K562 (cell line): ENCODE data around the gene ANKRD27. TPM values are rescaled to one million over a fixed set of nuclear protein-coding genes. Genes with fewer than 3 reads are reported as not detected.

ENCODE experiments used
- ATAC-seq: fragments of 200-7000 bp; cut with Tn5 transposase; 3 replicates; pipeline ENCODE4 v1.9.1; 2020; ENCODE audit warnings: moderate library complexity
- BruUV-seq: library from RNA; stranded (reverse); fragments of 400-500 nt; replicated peaks from 2 replicates; lab custom pipeline; 2021; lab: Mats Ljungman, UMichigan
- CTCF ChIA-PET: fragments of 300-600 bp; formaldehyde crosslinking; extraction: SDS; loops from one replicate; lab custom pipeline; 2021; ENCODE audit warnings: low intra/inter-chr PET ratio; lab: Yijun Ruan, JAX
- POLR2A ChIA-PET: fragments of 300-600, 350-650 bp; sonication (Branson Sonifier 250); formaldehyde crosslinking; extraction: SDS; loops from one replicate; lab custom pipeline; 2021; ENCODE audit warnings: antibody characterized with exemption, inconsistent platforms; lab: Yijun Ruan, JAX
- DNase-seq, 4 experiments: peaks; one replicate each; pipeline versions ENCODE4 v3.0.0 to v3.0.0-alpha.2; 2011 to 2018; ENCODE audit warnings: low spot score in 3 of 4, mixed read lengths in 3 of 4; ENCODE audit errors: extremely low read depth in 1 of 4
- FAIRE-seq: peaks from 2 replicates; lab custom pipeline; 2011; peaks lifted over from hg19 to GRCh38; lab: Jason Lieb, UNC
- H2AFZ ChIP-seq: 2 replicates; pipeline ENCODE4 v1.6.0; 2011; ENCODE audit warnings: low read depth, low read length, control low read depth, inconsistent platforms
- H3K27ac ChIP-seq: fragments of 200-600 bp; 3 replicates; pipeline ENCODE4 v1.8.0; 2011; ENCODE audit warnings: low read depth, mild to moderate bottlenecking, control low read depth, inconsistent platforms, low read length, moderate library complexity, mixed read lengths; ENCODE audit errors: extremely low read depth
- H3K27me3 ChIP-seq, 2 experiments: fragments of 300-600 bp in 1 of 2; 2 replicates in 1 of 2; 3 replicates in 1 of 2; pipeline versions ENCODE4 v1.6.0 to v1.8.0; 2011; ENCODE audit warnings: inconsistent platforms in 2 of 2, low read length in 2 of 2, mild to moderate bottlenecking in 1 of 2, mixed read lengths in 1 of 2, moderate library complexity in 1 of 2; ENCODE audit not compliant: control insufficient read depth in 2 of 2, insufficient read depth in 2 of 2
- H3K36me3 ChIP-seq: fragments of 300-600 bp; 3 replicates; pipeline ENCODE4 v1.8.0; 2011; ENCODE audit warnings: mild to moderate bottlenecking, low read length, inconsistent platforms; ENCODE audit not compliant: control insufficient read depth, insufficient read depth
- H3K4me1 ChIP-seq, 2 experiments: fragments of 200-600 bp in 1 of 2; replicated peaks in 1 of 2; 2 replicates in 1 of 2; 3 replicates in 1 of 2; pipeline versions ENCODE4 v1.5.1 to v1.8.0; 2011; ENCODE audit warnings: inconsistent platforms in 2 of 2, low read length in 2 of 2, mild to moderate bottlenecking in 1 of 2, mixed read lengths in 1 of 2, moderate library complexity in 1 of 2; ENCODE audit not compliant: control insufficient read depth in 2 of 2, insufficient read depth in 2 of 2
- H3K4me2 ChIP-seq: 2 replicates; pipeline ENCODE4 v1.6.1; 2011; ENCODE audit warnings: low read length, control low read depth, inconsistent platforms, mixed read lengths; ENCODE audit not compliant: insufficient read depth
- H3K4me3 ChIP-seq: fragments of 200-600 bp; sonication (generic), shearing (Covaris generic); 2 replicates; pipeline ENCODE4 v1.5.1; 2016; ENCODE audit warnings: control low read depth, inconsistent platforms
- H3K79me2 ChIP-seq: fragments of 200-600 bp; 3 replicates; pipeline ENCODE4 v1.8.0; 2011; ENCODE audit warnings: low read length, inconsistent platforms; ENCODE audit not compliant: control insufficient read depth, insufficient read depth
- H3K9ac ChIP-seq, 2 experiments: 2 replicates each; pipeline versions ENCODE4 v1.6.0 to v1.6.1; 2011; ENCODE audit warnings: low read depth in 2 of 2, low read length in 2 of 2, control low read depth in 1 of 2, inconsistent platforms in 1 of 2, mild to moderate bottlenecking in 1 of 2, mixed read lengths in 1 of 2; ENCODE audit not compliant: insufficient read depth in 1 of 2
- H3K9me1 ChIP-seq: one replicate; pipeline ENCODE4 v1.6.0; 2011; ENCODE audit warnings: inconsistent platforms, mild to moderate bottlenecking, low read length, moderate library complexity; ENCODE audit not compliant: control insufficient read depth, insufficient read depth
- H3K9me3 ChIP-seq: replicated peaks from 2 replicates; pipeline ENCODE4 v1.5.1; 2011; ENCODE audit warnings: low read depth, low read length, inconsistent platforms; ENCODE audit not compliant: control insufficient read depth, insufficient read depth
- H4K20me1 ChIP-seq: replicated peaks from 2 replicates; pipeline ENCODE4 v1.6.1; 2011; ENCODE audit warnings: low read length, inconsistent platforms, mixed read lengths; ENCODE audit not compliant: control insufficient read depth, insufficient read depth
- BRCA1 ChIP-seq, 2 experiments: fragments of 450-650 bp in 1 of 2; sonication (generic) in 1 of 2; formaldehyde crosslinking in 1 of 2; IDR thresholded peaks; 2 replicates each; pipeline versions ENCODE4 v1.5.0 to v1.6.1; 2017 to 2020; ENCODE audit warnings: mild to moderate bottlenecking in 1 of 2, missing genetic modification reagents in 1 of 2
- CEBPB ChIP-seq: fragments of 450-650 bp; IDR thresholded peaks from 2 replicates; pipeline ENCODE4 v1.6.1; 2016; ENCODE audit warnings: missing genetic modification characterization, missing compliant biosample characterization
- CEBPG ChIP-seq, 3 experiments: fragments of 200-800 bp in 1 of 3; sonication (Bioruptor generic) in 1 of 3; sonication (generic) in 1 of 3; formaldehyde crosslinking in 1 of 3; IDR thresholded peaks in 2 of 3; conservative IDR thresholded peaks in 1 of 3; 2 replicates each; pipeline versions ENCODE4 v1.6.1 to v1.8.0; 2016 to 2022; ENCODE audit warnings: missing compliant biosample characterization in 2 of 3, missing genetic modification characterization in 2 of 3, mild to moderate bottlenecking in 1 of 3, missing genetic modification reagents in 1 of 3
- FOXA1 ChIP-seq: fragments of 450-650 bp; IDR thresholded peaks from 2 replicates; pipeline ENCODE4 v1.6.1; 2016; ENCODE audit warnings: mild to moderate bottlenecking, borderline replicate concordance
- HIVEP1 ChIP-seq: fragments of 250-450 bp; sonication (Bioruptor Pico); IDR thresholded peaks from 2 replicates; pipeline ENCODE4 v1.4.0; 2020; ENCODE audit warnings: mild to moderate bottlenecking
- KHSRP ChIP-seq: fragments of 450-650 bp; IDR thresholded peaks from 2 replicates; pipeline ENCODE4 v1.6.1; 2017
- MAFG ChIP-seq: fragments of 450-650 bp; conservative IDR thresholded peaks from 2 replicates; pipeline ENCODE4 v1.6.1; 2016; ENCODE audit warnings: missing genetic modification characterization, missing compliant biosample characterization
- NCOA4 ChIP-seq: fragments of 450-650 bp; IDR thresholded peaks from 2 replicates; pipeline ENCODE4 v1.6.1; 2018; ENCODE audit warnings: mild to moderate bottlenecking; ENCODE audit not compliant: partially characterized antibody
- ZNF316 ChIP-seq: fragments of 450-650 bp; IDR thresholded peaks from 2 replicates; pipeline ENCODE4 v1.6.1; 2016
- WGBS: fragments of 100-300 bp; shearing (Covaris generic); methylation state at CpG from one replicate; pipeline ENCODE4 v1.1.6; 2016; ENCODE audit warnings: low coverage, mixed read lengths; ENCODE audit not compliant: insufficient coverage; ENCODE audit errors: missing lambda C conversion rate; 5-methylcytosine and 5-hydroxymethylcytosine counted together
- in situ Hi-C: fragments of 300-500 bp; cut with MboI; formaldehyde crosslinking; loops from 4 replicates; pipeline ENCODE4 v1.15.0; 2018; ENCODE audit warnings: inconsistent platforms, mixed read lengths
- intact Hi-C: fragments of 100-400 bp; cut with micrococcal nuclease; formaldehyde crosslinking; loops from 2 replicates; pipeline ENCODE4 v1.14.2; 2022
- polyA plus RNA-seq, 8 experiments: library from polyadenylated mRNA; depleted of rRNA in 4 of 8; stranded (reverse) in 5 of 8; unstranded in 3 of 8; fragments of >200 nt; fragmentation: Nextera tagmentation in 2 of 8; fragmentation: Illumina TruSeq in 1 of 8; extraction: Ambion mirVana in 2 of 8; extraction: Trizol in 1 of 8; gene quantifications; 2 replicates each; pipeline versions ENCODE4 v1.2.1 to v1.2.3, GENCODE V29; 2011 to 2014; ENCODE audit warnings: inconsistent platforms in 1 of 8, missing spikeins in 1 of 8
- total RNA-seq, 7 experiments: library from RNA; depleted of rRNA in 6 of 7; stranded (reverse); fragments of >200 nt in 6 of 7; fragmentation: Illumina TruSeq in 2 of 7; extraction: Trizol in 2 of 7; gene quantifications; 2 replicates each; pipeline versions ENCODE4 v1.2.1 to v1.2.3, GENCODE V29; 2011 to 2021; ENCODE audit warnings: low replicate concordance in 1 of 7
- TF ChIP-seq, protein P1 (sequence below): fragments of 250-450 bp; sonication (Bioruptor Pico); IDR thresholded peaks from 2 replicates; pipeline ENCODE4 v1.8.0; 2021; ENCODE audit warnings: borderline replicate concordance, mild to moderate bottlenecking, moderate library complexity; ENCODE audit not compliant: poor library complexity, severe bottlenecking
- TF ChIP-seq, protein P2 (sequence below): sonication (generic); formaldehyde crosslinking; IDR thresholded peaks from 2 replicates; pipeline ENCODE4 v1.8.0; 2022; ENCODE audit warnings: mild to moderate bottlenecking, missing genetic modification reagents

The ANKRD27 gene
- total and polyA plus RNA-seq, 9 of the 15 experiments (the other 6 are each of a cell fraction or from before 2014, with no cell fraction given), result 5.3 to 71.3 (median 54.2) TPM

DNA sequence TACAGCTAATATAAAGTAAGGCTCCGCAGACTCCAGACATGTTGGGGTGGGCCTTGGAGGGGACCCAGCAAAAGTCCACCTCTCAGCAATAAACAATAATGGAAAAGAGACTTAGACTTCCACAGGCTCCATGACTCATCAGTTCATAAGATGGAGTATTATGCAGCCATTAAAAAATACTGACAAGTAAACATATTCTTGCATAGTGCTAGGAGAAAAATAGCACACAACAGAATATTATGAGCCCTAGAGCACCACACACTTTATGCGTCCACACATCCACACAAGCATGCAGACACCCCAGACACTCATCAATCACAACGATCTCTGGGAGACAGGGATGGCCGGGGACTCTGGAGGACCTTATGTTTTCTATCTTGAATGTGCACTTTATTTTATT lies 48.0 kb downstream of the ANKRD27 start (continued):
- TF ChIP-seq KHSRP, result no peak
- peak; percentile 49 for TF ChIP-seq ZNF316
- TF ChIP-seq, protein P1, sequence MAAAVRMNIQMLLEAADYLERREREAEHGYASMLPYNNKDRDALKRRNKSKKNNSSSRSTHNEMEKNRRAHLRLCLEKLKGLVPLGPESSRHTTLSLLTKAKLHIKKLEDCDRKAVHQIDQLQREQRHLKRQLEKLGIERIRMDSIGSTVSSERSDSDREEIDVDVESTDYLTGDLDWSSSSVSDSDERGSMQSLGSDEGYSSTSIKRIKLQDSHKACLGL (CRISPR knock-in tag), result no peak
- TF ChIP-seq, protein P2, sequence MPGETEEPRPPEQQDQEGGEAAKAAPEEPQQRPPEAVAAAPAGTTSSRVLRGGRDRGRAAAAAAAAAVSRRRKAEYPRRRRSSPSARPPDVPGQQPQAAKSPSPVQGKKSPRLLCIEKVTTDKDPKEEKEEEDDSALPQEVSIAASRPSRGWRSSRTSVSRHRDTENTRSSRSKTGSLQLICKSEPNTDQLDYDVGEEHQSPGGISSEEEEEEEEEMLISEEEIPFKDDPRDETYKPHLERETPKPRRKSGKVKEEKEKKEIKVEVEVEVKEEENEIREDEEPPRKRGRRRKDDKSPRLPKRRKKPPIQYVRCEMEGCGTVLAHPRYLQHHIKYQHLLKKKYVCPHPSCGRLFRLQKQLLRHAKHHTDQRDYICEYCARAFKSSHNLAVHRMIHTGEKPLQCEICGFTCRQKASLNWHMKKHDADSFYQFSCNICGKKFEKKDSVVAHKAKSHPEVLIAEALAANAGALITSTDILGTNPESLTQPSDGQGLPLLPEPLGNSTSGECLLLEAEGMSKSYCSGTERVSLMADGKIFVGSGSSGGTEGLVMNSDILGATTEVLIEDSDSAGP, result no peak
- TF ChIP-seq FOXA1, result no peak
- TF ChIP-seq BRCA1 (IDR thresholded peaks at IDR 0.05), result no peak
- TF ChIP-seq BRCA1 (CRISPR knock-in tag; IDR thresholded peaks at IDR 0.05), result no peak
- TF ChIP-seq NCOA4, result no peak
- TF ChIP-seq MAFG (tag), result 0 out of 2 replicates have a peak, but pooled peaks have one; percentile 37

DNA sequence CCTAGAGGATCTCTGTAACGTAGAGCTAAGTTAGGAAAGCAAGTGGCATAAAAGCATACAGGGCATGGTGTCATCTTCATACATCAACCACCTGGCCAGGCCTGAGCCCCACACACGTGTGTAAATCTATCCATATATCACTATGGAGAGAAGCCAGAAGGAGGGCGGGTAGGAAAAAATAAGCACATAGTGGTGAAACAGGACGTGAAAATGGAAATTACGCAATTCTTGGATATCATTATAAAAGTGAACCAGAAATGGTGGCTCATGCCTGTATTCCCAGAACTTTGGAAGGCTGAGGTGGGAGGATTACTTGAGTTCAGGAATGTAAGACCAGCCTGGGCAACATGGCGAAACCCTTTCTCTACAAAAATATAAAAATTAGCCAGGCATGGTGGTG lies 50.6 kb downstream of the ANKRD27 start:
- FAIRE-seq (no peak), ATAC-seq (no peak), DNase-seq (no peak)
- POLR2A ChIA-PET, result no interaction called here
- Histone ChIP-seq H3K27me3 (no peaks in the 10 kb centered on the region), H3K9me1 (no peaks in the 10 kb centered on the region), H3K79me2 (no peaks in the 10 kb centered on the region), H2AFZ (no peak overlapping the region), H4K20me1 (no peaks in the 10 kb centered on the region), H3K9ac (no peak overlapping the region), H3K36me3 (peaks cover 86% of the 10 kb centered on the region), H3K4me3 (no peak overlapping the region), H3K4me2 (no peak overlapping the region), H3K27ac (no peak overlapping the region), H3K9me3 (no peaks in the 10 kb centered on the region), H3K4me1 (peaks cover 17 to 27% of the 10 kb centered on the region in 2 experiments; a peak in 4 of 5 replicates)
- TF ChIP-seq CEBPB (tag) (peak; percentile 84), CEBPG (CRISPR knock-in tag; IDR thresholded peaks at IDR 0.05) (no peak), CEBPG (tag; conservative IDR thresholded peaks at IDR 0.05 in 1 of 2, IDR thresholded peaks at IDR 0.05 in 1 of 2) (peak; percentile 43 to 86; a peak in 3 of 4 replicates), HIVEP1 (CRISPR knock-in tag) (no peak)
- CTCF ChIA-PET, result no interaction called here
- intact Hi-C loops, result no loop called here
- 96% methylated on average over 6 of the region's 6 CpGs for WGBS
- in situ Hi-C loops, result no loop called here
- BruUV-seq, result no TSS peak
